ENCODE results near the gene TRIM69.

GRCh38 chr15:44813231-44813630 lies 76.9 kb downstream of the TRIM69 start:
- TF ChIP-seq EZH2 (IDR thresholded peaks at IDR 0.05; ENCODE audit: low read length, missing control alignments) = no peak
- TF ChIP-seq, protein P1, sequence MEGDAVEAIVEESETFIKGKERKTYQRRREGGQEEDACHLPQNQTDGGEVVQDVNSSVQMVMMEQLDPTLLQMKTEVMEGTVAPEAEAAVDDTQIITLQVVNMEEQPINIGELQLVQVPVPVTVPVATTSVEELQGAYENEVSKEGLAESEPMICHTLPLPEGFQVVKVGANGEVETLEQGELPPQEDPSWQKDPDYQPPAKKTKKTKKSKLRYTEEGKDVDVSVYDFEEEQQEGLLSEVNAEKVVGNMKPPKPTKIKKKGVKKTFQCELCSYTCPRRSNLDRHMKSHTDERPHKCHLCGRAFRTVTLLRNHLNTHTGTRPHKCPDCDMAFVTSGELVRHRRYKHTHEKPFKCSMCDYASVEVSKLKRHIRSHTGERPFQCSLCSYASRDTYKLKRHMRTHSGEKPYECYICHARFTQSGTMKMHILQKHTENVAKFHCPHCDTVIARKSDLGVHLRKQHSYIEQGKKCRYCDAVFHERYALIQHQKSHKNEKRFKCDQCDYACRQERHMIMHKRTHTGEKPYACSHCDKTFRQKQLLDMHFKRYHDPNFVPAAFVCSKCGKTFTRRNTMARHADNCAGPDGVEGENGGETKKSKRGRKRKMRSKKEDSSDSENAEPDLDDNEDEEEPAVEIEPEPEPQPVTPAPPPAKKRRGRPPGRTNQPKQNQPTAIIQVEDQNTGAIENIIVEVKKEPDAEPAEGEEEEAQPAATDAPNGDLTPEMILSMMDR (conservative IDR thresholded peaks at IDR 0.05 in 1 of 2, IDR thresholded peaks at IDR 0.05 in 1 of 2; ENCODE audit: low read depth in 1 of 2, low read length in 2 of 2) = no peak

Measured in fibroblast of lung (primary cell).